GM18505 (cell line): ENCODE measurements around the gene AFF1.

Source experiments
- ATAC-seq: cut with Tn5 transposase; IDR thresholded peaks from one replicate; pipeline ENCODE4 v1.9.1; 2021; ENCODE audit not compliant: unreplicated experiment
- POLR2A ChIP-seq: IDR thresholded peaks from 4 replicates; pipeline ENCODE4 v1.6.1; 2011; ENCODE audit warnings: borderline replicate concordance; ENCODE audit not compliant: insufficient read depth, insufficient read length; ENCODE audit errors: extremely low read depth

AFF1 gene

DNA sequence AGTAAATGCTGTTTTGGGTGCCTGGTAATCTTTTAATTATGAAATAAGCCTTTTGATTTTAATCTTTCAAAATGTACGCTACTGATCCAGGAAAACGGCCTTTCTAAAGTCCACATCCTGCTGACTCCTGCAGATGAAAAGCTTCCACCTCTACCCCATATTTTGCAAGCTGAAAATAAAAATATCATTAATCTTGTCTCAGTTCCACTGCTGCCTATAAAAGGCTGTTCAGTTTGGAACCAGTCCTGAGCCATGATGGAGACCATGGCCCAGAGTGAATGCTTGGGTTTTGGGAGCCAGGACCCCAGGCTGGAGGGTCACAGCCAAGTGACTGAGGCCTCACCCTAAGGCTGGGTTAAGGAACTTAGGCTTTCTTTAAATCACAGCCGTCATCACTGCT, 110.8 kb downstream of the AFF1 start:
- no peak for ATAC-seq
- TF ChIP-seq POLR2A: no peak

- no peak for TF ChIP-seq POLR2A
- no peak for ATAC-seq
These were observed 111.3 kb downstream of the AFF1 start for GRCh38 chr4:87046121-87046551.

GRCh38 chr4:87047281-87047798, 112.5 kb downstream of the AFF1 start:
- no peak for TF ChIP-seq POLR2A
- ATAC-seq: no peak

DNA sequence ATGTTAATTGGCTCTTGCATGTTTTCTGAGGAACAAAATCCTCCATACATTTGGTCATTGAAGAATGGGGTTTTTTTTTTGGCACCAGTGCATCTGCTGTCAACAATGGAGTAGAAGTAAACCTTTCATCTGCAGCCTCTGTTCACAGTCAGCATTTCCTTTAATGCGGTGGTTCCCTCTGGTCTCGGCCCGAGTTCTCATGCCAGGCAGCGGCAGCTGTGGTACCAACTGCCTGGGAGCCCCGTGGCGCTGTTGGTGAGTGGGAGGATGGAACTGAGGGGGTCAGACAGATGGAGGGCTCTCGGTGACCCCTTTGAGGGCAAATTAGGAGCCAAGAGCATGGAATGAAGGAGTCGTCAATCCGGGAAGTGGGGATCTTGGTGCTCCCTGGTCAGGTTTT, 114.7 kb downstream of the AFF1 start:
- no peak for TF ChIP-seq POLR2A
- no peak for ATAC-seq

DNA sequence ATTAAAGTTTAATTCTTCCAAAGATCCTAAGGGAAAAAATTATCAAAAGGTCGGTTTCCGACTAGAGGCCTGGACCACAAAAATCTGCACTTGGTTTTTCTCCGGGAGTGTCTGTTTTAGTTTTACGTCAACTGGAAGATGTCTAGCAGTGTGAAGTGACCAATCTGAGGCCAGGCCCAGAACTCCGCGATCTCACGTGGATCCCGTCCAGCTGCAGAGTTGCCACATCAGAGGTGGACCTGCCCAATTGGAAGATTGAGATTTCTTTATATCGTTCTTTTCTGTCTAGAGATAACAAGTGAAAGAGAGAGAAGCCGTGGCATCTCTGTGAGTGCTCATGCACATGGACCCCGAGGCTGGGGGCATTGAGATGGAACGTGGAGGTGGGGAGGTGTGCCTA, 115.8 kb downstream of the AFF1 start:
- TF ChIP-seq POLR2A: no peak
- ATAC-seq: no peak

DNA sequence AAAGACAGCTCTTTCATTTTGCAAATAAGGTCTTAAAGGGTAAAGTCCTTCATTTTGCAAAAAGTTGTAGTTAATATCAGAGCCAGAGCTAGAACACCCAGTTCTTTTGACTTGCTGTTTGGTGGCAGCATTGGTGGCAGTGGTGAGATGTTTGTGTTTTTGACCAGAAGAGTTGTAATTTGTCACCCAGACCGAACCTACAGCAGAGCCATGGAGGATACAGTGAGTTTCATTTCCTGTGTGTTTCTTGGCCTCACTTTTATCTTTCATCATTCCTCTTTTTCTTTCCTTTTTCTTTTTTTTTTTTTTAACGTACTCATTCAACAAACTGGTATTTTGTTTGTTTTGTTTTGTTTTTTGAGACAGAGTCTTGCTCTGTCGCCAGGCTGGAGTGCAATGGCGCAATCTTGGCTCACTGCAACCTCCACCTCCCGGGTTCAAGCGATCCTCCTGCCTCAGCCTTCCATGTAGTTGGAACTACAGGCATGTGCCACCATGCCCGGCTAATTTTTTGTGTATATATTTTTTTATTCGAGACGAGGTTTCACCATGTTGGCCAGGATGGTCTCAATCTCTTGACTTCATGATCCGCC, 116.4 kb downstream of the AFF1 start:
- no peak for TF ChIP-seq POLR2A
- ATAC-seq: no peak

GRCh38 chr4:87052615-87053014, 117.8 kb downstream of the AFF1 start:
- no peak for TF ChIP-seq POLR2A
- ATAC-seq: no peak

GRCh38 chr4:87053176-87053658, 118.4 kb downstream of the AFF1 start:
- no peak for TF ChIP-seq POLR2A
- ATAC-seq: no peak

DNA sequence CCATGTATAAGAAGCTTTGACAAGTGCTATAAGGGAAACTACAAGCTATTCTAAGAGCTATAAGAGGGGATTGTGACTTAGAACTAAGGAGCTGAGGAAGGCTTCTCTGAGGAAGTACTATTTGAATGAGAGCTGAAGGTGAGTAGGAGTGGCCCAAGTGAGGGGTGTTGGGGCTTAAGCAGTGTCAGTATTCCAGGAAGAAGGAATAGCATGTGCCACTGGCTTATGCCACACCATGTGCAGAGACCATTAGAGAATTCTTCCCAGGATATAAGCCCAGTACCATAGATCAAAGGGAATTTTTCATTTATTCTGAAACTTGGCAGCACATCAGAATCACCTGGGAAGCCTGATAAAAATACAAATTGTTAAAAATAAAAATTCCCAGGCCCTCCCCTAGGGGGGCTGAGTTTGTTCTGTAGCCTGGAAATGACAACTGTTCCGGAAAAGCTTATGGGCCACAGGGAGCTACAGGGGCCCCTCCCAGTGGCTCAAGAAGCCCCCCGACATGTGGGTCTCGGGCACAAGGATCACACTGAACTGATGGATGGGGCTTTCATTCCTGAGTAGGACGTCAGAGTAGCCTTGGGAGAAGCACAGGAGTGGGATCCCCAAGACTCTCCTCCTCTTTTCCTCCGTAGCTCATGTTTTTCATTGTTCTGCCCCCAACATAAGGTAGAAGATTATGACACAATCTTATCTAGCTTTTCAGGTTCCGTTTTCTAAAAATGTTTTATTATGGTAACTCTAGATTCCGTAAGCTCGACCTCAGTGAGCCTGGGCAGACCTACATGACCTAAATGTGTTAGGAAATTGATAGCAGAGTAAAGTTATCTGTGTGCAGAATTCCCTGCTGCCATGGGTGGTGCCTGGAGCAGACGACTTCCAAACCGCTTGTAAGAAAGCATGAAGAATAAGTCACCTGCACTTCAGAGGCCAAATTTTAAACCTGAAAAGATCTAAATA, 119.3 kb downstream of the AFF1 start:
- no peak for TF ChIP-seq POLR2A
- no peak for ATAC-seq

- no peak for TF ChIP-seq POLR2A
These were observed 120.1 kb downstream of the AFF1 start for GRCh38 chr4:87054900-87055299.

GRCh38 chr4:87055311-87055710, 120.5 kb downstream of the AFF1 start:
- ATAC-seq: no peak
- TF ChIP-seq POLR2A: no peak

More at GRCh38 chr4:87054900-87055299, 120.1 kb downstream of the AFF1 start:
- no peak for ATAC-seq

DNA sequence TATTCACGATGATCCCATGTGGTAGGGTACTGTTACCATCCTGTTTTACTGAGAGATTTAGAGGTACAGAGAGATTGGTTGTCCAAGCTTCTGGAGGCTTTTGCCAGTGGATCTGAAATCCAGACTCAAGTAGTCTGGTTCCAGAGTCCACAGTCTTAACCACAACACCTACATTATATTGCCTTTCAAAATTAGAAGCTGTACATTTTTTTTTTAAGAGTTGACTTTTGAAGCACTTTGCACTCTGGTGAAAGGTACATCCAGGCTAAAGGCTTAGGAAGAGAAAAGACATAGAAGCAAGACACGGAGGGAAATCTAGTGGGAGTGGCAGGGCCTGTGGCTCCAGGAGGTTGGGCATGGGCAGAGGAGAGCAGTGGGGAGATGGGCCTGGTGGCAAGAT, 122.1 kb downstream of the AFF1 start:
- no peak for ATAC-seq
- TF ChIP-seq POLR2A: no peak

DNA sequence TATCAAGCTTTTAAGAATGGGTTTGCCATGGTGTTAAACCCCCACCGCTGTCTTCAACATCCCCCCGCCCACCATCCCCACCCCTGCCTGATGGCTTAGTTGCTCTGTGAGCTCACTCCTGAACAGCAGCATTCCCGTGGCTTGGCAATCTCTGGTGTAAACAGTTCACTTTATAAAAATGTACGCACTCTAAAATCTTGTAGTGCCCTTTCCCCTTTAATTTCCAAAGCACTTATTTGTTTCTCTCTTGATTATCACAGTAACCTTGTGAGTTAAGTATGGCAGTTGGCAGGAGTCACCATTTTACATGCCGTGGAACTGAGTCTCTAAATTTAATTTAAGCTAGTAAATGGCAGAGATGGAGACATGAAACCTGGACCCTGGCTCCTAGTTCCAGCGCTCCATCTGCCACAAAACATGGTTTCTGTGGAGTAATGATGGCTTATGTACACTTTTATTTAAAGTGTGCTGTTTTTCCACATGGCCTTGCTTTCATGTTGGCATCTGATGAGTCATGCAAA, 123.1 kb downstream of the AFF1 start:
- no peak for ATAC-seq
- TF ChIP-seq POLR2A: no peak
